SK-N-SH (cell line): ENCODE data around the gene ADCY7. TPM values are rescaled to one million over a fixed set of nuclear protein-coding genes. Genes with fewer than 3 reads are reported as not detected.

Experiments
- CTCF ChIA-PET: fragments of 300-600, 350-600 bp; formaldehyde crosslinking; extraction: SDS; loops from one replicate; lab custom pipeline; 2021; lab: Yijun Ruan, JAX
- POLR2A ChIA-PET: fragments of 350-600 bp; sonication (Branson Sonifier 250); formaldehyde crosslinking; extraction: SDS; loops from one replicate; lab custom pipeline; 2020; ENCODE audit warnings: antibody characterized with exemption, inconsistent platforms; lab: Yijun Ruan, JAX
- DNase-seq: peaks from one replicate; pipeline ENCODE4 v3.0.0; 2012
- H2AFZ ChIP-seq: fragments of 200-600 bp; sonication (generic); 2 replicates; pipeline ENCODE4 v1.8.1; 2016; ENCODE audit warnings: antibody characterized with exemption, mild to moderate bottlenecking, low read depth
- H3F3A ChIP-seq: fragments of 200-600 bp; sonication (generic); replicated peaks from 2 replicates; pipeline ENCODE3; 2016; ENCODE audit warnings: antibody characterized with exemption, mild to moderate bottlenecking; ENCODE audit not compliant: insufficient read depth
- H3K27ac ChIP-seq, 2 experiments: fragments of 200-500 bp in 1 of 2; fragments of 200-600 bp in 1 of 2; sonication (Bioruptor generic) in 1 of 2; sonication (generic), shearing (Covaris generic) in 1 of 2; 2 replicates each; pipeline versions ENCODE4 v1.5.1 to v1.6.1; 2014 to 2016; ENCODE audit warnings: low read depth in 2 of 2, inconsistent platforms in 1 of 2, low read length in 1 of 2, mild to moderate bottlenecking in 1 of 2, mixed read lengths in 1 of 2
- H3K27me3 ChIP-seq: fragments of 200-600 bp; sonication (generic), shearing (Covaris generic); 2 replicates; pipeline ENCODE4 v1.6.1; 2016; ENCODE audit warnings: mixed run types; ENCODE audit not compliant: insufficient read depth
- H3K36me3 ChIP-seq, 2 experiments: fragments of 200-500 bp in 1 of 2; fragments of 200-600 bp in 1 of 2; sonication (Bioruptor generic) in 1 of 2; sonication (generic) in 1 of 2; replicated peaks in 1 of 2; 2 replicates each; pipeline versions ENCODE3 to v1.5.1; 2014 to 2016; ENCODE audit warnings: low read length in 1 of 2, mild to moderate bottlenecking in 1 of 2; ENCODE audit not compliant: insufficient read depth in 2 of 2, control insufficient read depth in 1 of 2
- H3K4me1 ChIP-seq, 2 experiments: fragments of 200-500 bp in 1 of 2; fragments of 200-600 bp in 1 of 2; sonication (Bioruptor generic) in 1 of 2; sonication (generic), shearing (Covaris generic) in 1 of 2; 2 replicates each; pipeline versions ENCODE4 v1.5.1 to v1.6.1; 2014 to 2016; ENCODE audit warnings: low read depth in 1 of 2, low read length in 1 of 2, mixed run types in 1 of 2; ENCODE audit not compliant: insufficient read depth in 2 of 2, control insufficient read depth in 1 of 2
- H3K4me2 ChIP-seq: fragments of 200-600 bp; sonication (generic), shearing (Covaris generic); 2 replicates; pipeline ENCODE4 v1.6.1; 2017; ENCODE audit warnings: mixed run types
- H3K4me3 ChIP-seq, 2 experiments: fragments of 200-500 bp in 1 of 2; fragments of 200-600 bp in 1 of 2; sonication (Bioruptor generic) in 1 of 2; sonication (generic), shearing (Covaris generic) in 1 of 2; 2 replicates each; pipeline versions ENCODE4 v1.5.1 to v1.8.1; 2014 to 2016; ENCODE audit warnings: low read depth in 2 of 2, inconsistent platforms in 1 of 2, low read length in 1 of 2, mild to moderate bottlenecking in 1 of 2, mixed read lengths in 1 of 2, moderate library complexity in 1 of 2
- H3K79me2 ChIP-seq: fragments of 200-600 bp; sonication (generic); 2 replicates; pipeline ENCODE4 v1.8.1; 2017; ENCODE audit warnings: mild to moderate bottlenecking; ENCODE audit not compliant: insufficient read depth
- H3K9ac ChIP-seq: fragments of 200-600 bp; sonication (generic); 2 replicates; pipeline ENCODE4 v1.6.1; 2017; ENCODE audit warnings: mixed run types
- H3K9me2 ChIP-seq: fragments of 200-600 bp; sonication (generic); 2 replicates; pipeline ENCODE4 v1.6.1; 2017; ENCODE audit warnings: mixed run types
- H3K9me3 ChIP-seq: fragments of 200-600 bp; sonication (generic); 2 replicates; pipeline ENCODE4 v1.6.1; 2017; ENCODE audit warnings: mixed run types, mild to moderate bottlenecking, moderate library complexity
- H4K20me1 ChIP-seq: fragments of 200-600 bp; sonication (generic); 2 replicates; pipeline ENCODE4 v1.6.1; 2017; ENCODE audit warnings: mild to moderate bottlenecking, mixed run types; ENCODE audit not compliant: insufficient read depth
- FOXJ3 ChIP-seq: sonication (generic); formaldehyde crosslinking; IDR thresholded peaks from 2 replicates; pipeline ENCODE4 v1.5.1; 2020; ENCODE audit warnings: mild to moderate bottlenecking, missing genetic modification reagents
- MXI1 ChIP-seq: IDR thresholded peaks from 2 replicates; pipeline ENCODE4 v1.6.1; 2012; ENCODE audit warnings: mild to moderate bottlenecking, low read depth, low read length, improper control_type of control experiment
- PBX3 ChIP-seq: IDR thresholded peaks from 2 replicates; pipeline ENCODE4; 2012
- POLR2AphosphoS5 ChIP-seq: IDR thresholded peaks from 2 replicates; pipeline ENCODE4 v1.6.1; 2012; ENCODE audit warnings: low read depth, low read length
- RFX5 ChIP-seq: IDR thresholded peaks from 2 replicates; pipeline ENCODE4 v1.6.1; 2012; ENCODE audit warnings: mild to moderate bottlenecking, improper control_type of control experiment, low read length
- RXRA ChIP-seq: IDR thresholded peaks from 2 replicates; pipeline ENCODE4 v1.4.0; 2012; ENCODE audit warnings: low read depth, mild to moderate bottlenecking, borderline replicate concordance
- SIN3A ChIP-seq: IDR thresholded peaks from 2 replicates; pipeline ENCODE4 v1.6.1; 2012; ENCODE audit warnings: low read depth, mild to moderate bottlenecking, low read length, moderate library complexity, borderline replicate concordance
- WGBS: methylation state at CpG from one replicate; pipeline ENCODE4 v1.1.6; 2017; ENCODE audit warnings: low lambda C conversion rate; 5-methylcytosine and 5-hydroxymethylcytosine counted together
- polyA plus RNA-seq, 3 experiments: library from polyadenylated mRNA; depleted of rRNA; stranded (reverse); fragments of >200 nt; gene quantifications; 2 replicates each; pipeline ENCODE4 v1.2.3, GENCODE V29; 2012
- TF ChIP-seq, protein P1 (sequence below): IDR thresholded peaks from 2 replicates; pipeline ENCODE4 v1.4.0; 2012; ENCODE audit warnings: low read depth, borderline replicate concordance
- TF ChIP-seq, protein P2 (sequence below): fragments of 150-350 bp; IDR thresholded peaks from 2 replicates; pipeline ENCODE4 v1.6.1; 2016; ENCODE audit warnings: mild to moderate bottlenecking, low read depth, low read length

ADCY7 gene
- polyA plus RNA-seq, 1 of the 3 experiments (the other 2 are of a cell fraction), result 14.3 TPM

DNA sequence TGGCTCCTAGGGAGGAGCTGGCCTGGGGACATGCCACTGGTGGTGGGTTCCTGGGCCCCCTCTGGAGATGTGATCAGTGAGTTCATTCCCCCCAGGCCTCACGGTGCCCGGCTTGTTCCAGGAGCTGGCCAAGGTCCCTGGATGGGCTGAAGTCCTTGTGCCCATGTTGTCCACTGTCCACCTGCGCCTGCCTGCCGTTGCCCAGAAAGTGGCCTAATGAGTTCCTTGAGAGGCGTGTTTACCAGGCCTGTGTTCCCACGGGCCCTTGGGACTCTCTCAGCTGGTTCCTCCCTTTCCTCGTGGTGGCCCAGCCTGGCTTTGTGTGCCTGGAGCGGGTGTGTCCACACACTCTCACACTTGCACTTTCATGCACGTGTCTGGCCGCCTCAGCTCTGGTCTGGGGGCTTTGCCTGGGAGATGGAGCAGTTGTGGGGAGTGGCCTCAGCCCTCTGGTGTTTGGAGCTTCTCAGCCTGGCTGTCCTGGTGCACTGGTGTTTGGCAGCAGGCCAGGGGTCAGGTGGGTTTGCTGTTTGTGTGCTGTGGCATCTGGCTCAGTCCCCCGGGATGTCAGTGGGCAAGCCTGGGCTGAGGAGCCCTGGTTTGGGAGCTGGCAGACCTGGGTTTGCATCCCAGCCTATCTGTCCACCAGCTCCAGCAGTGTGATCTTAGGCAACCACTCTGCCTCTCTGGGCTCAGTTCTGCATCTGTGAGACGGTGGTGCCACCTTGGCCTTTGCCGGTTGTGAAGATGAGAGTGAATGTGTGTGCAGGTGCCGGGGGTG lies 18.0 kb downstream of the ADCY7 start:
- no peak overlapping the region for H3K4me2 ChIP-seq
- H3K9ac ChIP-seq, result no peak overlapping the region
- H3K4me3 ChIP-seq, result no peak overlapping the region
- 78% methylated on average over 8 of the region's 14 CpGs for WGBS
- H2AFZ ChIP-seq, result no peak overlapping the region
- H3K79me2 ChIP-seq, result peaks cover 6% of the 10 kb centered on the region; the same call in 1 of the 2 replicates
- CTCF ChIA-PET, result interaction anchor here (0.7 to 1.5 kb wide), 5 partner anchors 9 to 381 kb away, joined by 3 to 5 read pairs (median 3); no protein-coding TSS in a partner anchor
- TF ChIP-seq PBX3 (no peak), MXI1 (peak; percentile 45; the same call in 1 of the 2 replicates), FOXJ3 (CRISPR knock-in tag) (no peak), RXRA (no peak)
- no peaks in the 10 kb centered on the region for H3K36me3 ChIP-seq
- H4K20me1 ChIP-seq, result peaks cover 10% of the 10 kb centered on the region; the same call in 1 of the 2 replicates
- no peaks in the 10 kb centered on the region for H3K27me3 ChIP-seq
- H3K4me1 ChIP-seq, result peaks cover 0 to 19% of the 10 kb centered on the region in 2 experiments; a peak in 1 of 4 replicates
- POLR2A ChIA-PET, result interaction anchor here (0.7 to 2.6 kb wide), 3 partner anchors 13 to 31 kb away, joined by 3 to 8 read pairs (median 5); partner anchors contain the start of gene ADCY7
- H3K9me2 ChIP-seq, result no peaks in the 10 kb centered on the region
- DNase-seq, result peak; percentile 82
- no peaks in the 10 kb centered on the region for H3F3A ChIP-seq
- no peak overlapping the region; a peak in 1 of 4 replicates for H3K27ac ChIP-seq
- no peaks in the 10 kb centered on the region for H3K9me3 ChIP-seq

DNA sequence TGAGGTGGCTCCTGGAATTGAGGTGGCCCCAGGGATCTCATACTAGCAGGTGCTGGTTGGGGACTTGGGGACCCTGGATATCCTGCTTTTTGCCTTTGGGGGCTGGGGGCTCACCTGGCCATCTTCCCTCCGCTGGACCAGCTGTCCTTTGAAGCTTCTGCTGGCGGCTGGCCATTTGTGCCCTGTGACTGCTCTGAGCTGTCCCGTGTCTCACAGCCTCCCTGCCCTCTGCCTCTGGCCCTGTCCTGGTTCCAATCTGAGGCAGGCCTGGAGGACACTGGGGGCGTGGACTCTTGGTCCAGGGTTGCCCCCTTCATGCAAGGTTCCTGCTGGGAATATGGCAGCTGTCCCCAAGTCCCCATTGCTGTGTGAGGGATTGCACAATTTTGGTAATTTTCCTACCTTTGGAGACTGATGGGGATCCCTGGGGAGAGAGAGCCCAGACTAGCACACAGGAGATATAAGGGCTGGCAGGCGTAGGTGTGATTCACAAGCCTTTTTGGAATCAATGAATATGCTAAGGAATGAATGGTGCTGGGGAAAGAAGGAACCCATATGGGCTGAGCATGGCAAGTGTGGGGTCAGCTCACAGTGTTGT lies 19.2 kb downstream of the ADCY7 start:
- H3K9me2 ChIP-seq, result no peaks in the 10 kb centered on the region
- no peak overlapping the region for H3K9ac ChIP-seq
- H4K20me1 ChIP-seq, result peaks cover 10% of the 10 kb centered on the region; the same call in 1 of the 2 replicates
- no peaks in the 10 kb centered on the region for H3F3A ChIP-seq
- H3K79me2 ChIP-seq, result peaks cover 6% of the 10 kb centered on the region; the same call in 1 of the 2 replicates
- no peak overlapping the region for H3K27ac ChIP-seq
- H2AFZ ChIP-seq, result no peak overlapping the region
- no peak overlapping the region for H3K4me2 ChIP-seq
- no peak for TF ChIP-seq RFX5
- TF ChIP-seq SIN3A, result no peak
- TF ChIP-seq, protein P1, sequence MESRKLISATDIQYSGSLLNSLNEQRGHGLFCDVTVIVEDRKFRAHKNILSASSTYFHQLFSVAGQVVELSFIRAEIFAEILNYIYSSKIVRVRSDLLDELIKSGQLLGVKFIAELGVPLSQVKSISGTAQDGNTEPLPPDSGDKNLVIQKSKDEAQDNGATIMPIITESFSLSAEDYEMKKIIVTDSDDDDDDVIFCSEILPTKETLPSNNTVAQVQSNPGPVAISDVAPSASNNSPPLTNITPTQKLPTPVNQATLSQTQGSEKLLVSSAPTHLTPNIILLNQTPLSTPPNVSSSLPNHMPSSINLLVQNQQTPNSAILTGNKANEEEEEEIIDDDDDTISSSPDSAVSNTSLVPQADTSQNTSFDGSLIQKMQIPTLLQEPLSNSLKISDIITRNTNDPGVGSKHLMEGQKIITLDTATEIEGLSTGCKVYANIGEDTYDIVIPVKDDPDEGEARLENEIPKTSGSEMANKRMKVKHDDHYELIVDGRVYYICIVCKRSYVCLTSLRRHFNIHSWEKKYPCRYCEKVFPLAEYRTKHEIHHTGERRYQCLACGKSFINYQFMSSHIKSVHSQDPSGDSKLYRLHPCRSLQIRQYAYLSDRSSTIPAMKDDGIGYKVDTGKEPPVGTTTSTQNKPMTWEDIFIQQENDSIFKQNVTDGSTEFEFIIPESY, result no peak
- TF ChIP-seq POLR2AphosphoS5, result no peak
- TF ChIP-seq, protein P2, sequence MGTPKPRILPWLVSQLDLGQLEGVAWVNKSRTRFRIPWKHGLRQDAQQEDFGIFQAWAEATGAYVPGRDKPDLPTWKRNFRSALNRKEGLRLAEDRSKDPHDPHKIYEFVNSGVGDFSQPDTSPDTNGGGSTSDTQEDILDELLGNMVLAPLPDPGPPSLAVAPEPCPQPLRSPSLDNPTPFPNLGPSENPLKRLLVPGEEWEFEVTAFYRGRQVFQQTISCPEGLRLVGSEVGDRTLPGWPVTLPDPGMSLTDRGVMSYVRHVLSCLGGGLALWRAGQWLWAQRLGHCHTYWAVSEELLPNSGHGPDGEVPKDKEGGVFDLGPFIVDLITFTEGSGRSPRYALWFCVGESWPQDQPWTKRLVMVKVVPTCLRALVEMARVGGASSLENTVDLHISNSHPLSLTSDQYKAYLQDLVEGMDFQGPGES, result no peak
- no peak for TF ChIP-seq FOXJ3 (CRISPR knock-in tag)
- TF ChIP-seq, all 33 proteins: peak for 0
- H3K27me3 ChIP-seq, result no peaks in the 10 kb centered on the region
- H3K9me3 ChIP-seq, result no peaks in the 10 kb centered on the region
- WGBS, result 92% methylated on average over 4 of the region's 5 CpGs
- H3K36me3 ChIP-seq, result no peaks in the 10 kb centered on the region
- H3K4me1 ChIP-seq, result peaks cover 0 to 19% of the 10 kb centered on the region in 2 experiments; a peak in 1 of 4 replicates
- no peak overlapping the region for H3K4me3 ChIP-seq
- POLR2A ChIA-PET, result interaction anchor here (2.6 kb wide), 1 partner anchor 12 kb away, joined by 8 read pairs; no protein-coding TSS in a partner anchor
- CTCF ChIA-PET, result interaction anchor here (1.0 to 1.1 kb wide), 2 partner anchors 24 to 74 kb away, joined by 3 to 4 read pairs; no protein-coding TSS in a partner anchor
- DNase-seq, result no peak
